Epidermal melanocyte (primary cell): ENCODE measurements around the gene ASCL3.
"Not testable (repeated sequence)": the region's sequence is repeated elsewhere in the genome, so short reads cannot be mapped to it uniquely, and the experiment has no call there.

Source experiments
- DNase-seq: peaks from one replicate; pipeline ENCODE4 v3.0.0; 2011; ENCODE audit warnings: low spot score; ENCODE audit not compliant: insufficient read length

Gene ASCL3

GRCh38 chr11:8910649-8911026, 32.2 kb downstream of the ASCL3 start:
- no peak for DNase-seq

GRCh38 chr11:8908099-8908498, 34.7 kb downstream of the ASCL3 start:
- DNase-seq = no peak

- no peak for DNase-seq
Measured at GRCh38 chr11:8907116-8907515, 35.7 kb downstream of the ASCL3 start.

GRCh38 chr11:8905528-8906165, 37.2 kb downstream of the ASCL3 start:
- no peak for DNase-seq

GRCh38 chr11:8899119-8899753, 43.6 kb downstream of the ASCL3 start:
- DNase-seq = no peak

GRCh38 chr11:8891185-8891584, 51.6 kb downstream of the ASCL3 start:
- DNase-seq = not testable (repeated sequence)
